Epithelial cell of proximal tubule (primary cell): Measurements from ENCODE around the gene ETFA. TPM values are rescaled to one million over a fixed set of nuclear protein-coding genes. Genes with fewer than 3 reads are reported as not detected.
A peak's percentile ranks its signal among the peaks of the same experiment; 100 is the strongest.

Experiments used
- DNase-seq: peaks from one replicate; pipeline ENCODE4 v3.0.0-alpha.2; 2011; ENCODE audit warnings: low read depth
- H3K4me3 ChIP-seq: 2 replicates; pipeline ENCODE4 v1.5.1; 2011; ENCODE audit warnings: low read depth, mild to moderate bottlenecking, low read length
- CTCF ChIP-seq: conservative IDR thresholded peaks from 2 replicates; pipeline ENCODE4 v1.5.1; 2012; ENCODE audit warnings: low read depth, mild to moderate bottlenecking, low read length
- total RNA-seq: library from RNA; depleted of rRNA; stranded (reverse); fragments of >200 nt; gene quantifications from 2 replicates; pipeline ENCODE4 v1.2.3, GENCODE V29; 2015

ETFA gene
- total RNA-seq, 1 donor from 2014 or later = 117 TPM

- TF ChIP-seq CTCF = no peak
- DNase-seq = no peak
- peak within 1 kb of the TSS; percentile 16 for H3K4me3 ChIP-seq
Observed at GRCh38 chr15:76336254-76337058, 25.2 kb upstream of the ETFA start, which contains the start of gene ISL2. Gene ISL2, plus strand, starts transcription at chr15:76336773. Its CDS starts 111 bp downstream, at chr15:76336884.

GRCh38 chr15:76335307-76336253, 24.3 kb upstream of the ETFA start:
- TF ChIP-seq CTCF = no peak
- no peak for DNase-seq
- H3K4me3 ChIP-seq = peak overlapping the region; percentile 16

GRCh38 chr15:76334438-76335306, 23.4 kb upstream of the ETFA start:
- H3K4me3 ChIP-seq = no peak overlapping the region

GRCh38 chr15:76333720-76334437, 22.6 kb upstream of the ETFA start:
- no peak for DNase-seq
- peak; percentile 35 for TF ChIP-seq CTCF
- no peak overlapping the region for H3K4me3 ChIP-seq

More at GRCh38 chr15:76334438-76335306, 23.4 kb upstream of the ETFA start:
- no peak for TF ChIP-seq CTCF
- DNase-seq = no peak

GRCh38 chr15:76333309-76333708, 22.0 kb upstream of the ETFA start:
- H3K4me3 ChIP-seq = no peak overlapping the region
- DNase-seq = no peak
- no peak for TF ChIP-seq CTCF

GRCh38 chr15:76332796-76333195, 21.5 kb upstream of the ETFA start:
- no peak overlapping the region for H3K4me3 ChIP-seq
- no peak for TF ChIP-seq CTCF
- no peak for DNase-seq
